GM18909 (cell line): Measurements from ENCODE around the gene U2SURP.
"Not testable (repeated sequence)": the region's sequence is repeated elsewhere in the genome, so short reads cannot be mapped to it uniquely, and the experiment has no call there.

ENCODE experiments used
- ATAC-seq: cut with Tn5 transposase; IDR thresholded peaks from one replicate; pipeline ENCODE4 v1.9.1; 2021; ENCODE audit warnings: mild to moderate bottlenecking; ENCODE audit not compliant: unreplicated experiment, poor library complexity

The U2SURP gene

GRCh38 chr3:142975316-142975995 lies 25.9 kb upstream of the U2SURP start:
- no peak for ATAC-seq

- no peak for ATAC-seq
These were observed 24.6 kb upstream of the U2SURP start for GRCh38 chr3:142976621-142977398.

GRCh38 chr3:142977399-142977728 lies 24.0 kb upstream of the U2SURP start:
- no peak for ATAC-seq

GRCh38 chr3:142981108-142981507 lies 20.3 kb upstream of the U2SURP start:
- ATAC-seq, result no peak

GRCh38 chr3:142982038-142982773 lies 19.2 kb upstream of the U2SURP start:
- ATAC-seq, result no peak

- no peak for ATAC-seq
These were observed 18.1 kb upstream of the U2SURP start for GRCh38 chr3:142983318-142983717.

GRCh38 chr3:142984255-142984654 lies 17.1 kb upstream of the U2SURP start:
- no peak for ATAC-seq

GRCh38 chr3:142987080-142987700 lies 14.2 kb upstream of the U2SURP start:
- peak; percentile 56 for ATAC-seq

GRCh38 chr3:142987707-142988106 lies 13.7 kb upstream of the U2SURP start:
- peak; percentile 53 for ATAC-seq

GRCh38 chr3:142988221-142988620 lies 13.1 kb upstream of the U2SURP start:
- not testable (repeated sequence) for ATAC-seq

GRCh38 chr3:142988826-142989225 lies 12.5 kb upstream of the U2SURP start:
- not testable (repeated sequence) for ATAC-seq

- ATAC-seq, result no peak
These were observed 10.6 kb upstream of the U2SURP start for GRCh38 chr3:142990721-142991120.

- no peak for ATAC-seq
These were observed 9.0 kb upstream of the U2SURP start for GRCh38 chr3:142992323-142992722.

GRCh38 chr3:142993958-142994442 lies 7.4 kb upstream of the U2SURP start:
- ATAC-seq, result no peak

- ATAC-seq, result no peak
These were observed 4.0 kb upstream of the U2SURP start for GRCh38 chr3:142997330-142997729.

GRCh38 chr3:142998439-142998838 lies 2.9 kb upstream of the U2SURP start:
- no peak for ATAC-seq

GRCh38 chr3:142999881-143000280 lies 1.5 kb upstream of the U2SURP start:
- no peak for ATAC-seq

- no peak for ATAC-seq
These were observed 842 bp upstream of the U2SURP start for GRCh38 chr3:143000528-143000927.

- ATAC-seq, result peak; percentile 78
These were observed 369 bp upstream of the U2SURP start for GRCh38 chr3:143001034-143001368.

- peak; percentile 38 for ATAC-seq
These were observed 828 bp downstream of the U2SURP start for GRCh38 chr3:143002083-143002712.
